PFSK-1 (cell line): Measurements from ENCODE around the gene RIN3.

Source experiments
- POLR2AphosphoS5 ChIP-seq: IDR thresholded peaks from 2 replicates; pipeline ENCODE4 v1.6.1; 2012; ENCODE audit warnings: low read depth, mild to moderate bottlenecking, control low read depth, low read length, moderate library complexity
- REST ChIP-seq, 2 experiments: IDR thresholded peaks; 2 replicates each; pipeline versions ENCODE4 v1.6.1 to v1.8.0; 2011 to 2012; ENCODE audit warnings: low read depth in 2 of 2, low read length in 2 of 2, control low read depth in 1 of 2, inconsistent platforms in 1 of 2, mild to moderate bottlenecking in 1 of 2, moderate library complexity in 1 of 2; ENCODE audit not compliant: insufficient read depth in 1 of 2
- TAF1 ChIP-seq: IDR thresholded peaks from 2 replicates; pipeline ENCODE4 v1.6.1; 2012; ENCODE audit warnings: low read length, control low read depth, borderline replicate concordance; ENCODE audit not compliant: insufficient read depth

DNA sequence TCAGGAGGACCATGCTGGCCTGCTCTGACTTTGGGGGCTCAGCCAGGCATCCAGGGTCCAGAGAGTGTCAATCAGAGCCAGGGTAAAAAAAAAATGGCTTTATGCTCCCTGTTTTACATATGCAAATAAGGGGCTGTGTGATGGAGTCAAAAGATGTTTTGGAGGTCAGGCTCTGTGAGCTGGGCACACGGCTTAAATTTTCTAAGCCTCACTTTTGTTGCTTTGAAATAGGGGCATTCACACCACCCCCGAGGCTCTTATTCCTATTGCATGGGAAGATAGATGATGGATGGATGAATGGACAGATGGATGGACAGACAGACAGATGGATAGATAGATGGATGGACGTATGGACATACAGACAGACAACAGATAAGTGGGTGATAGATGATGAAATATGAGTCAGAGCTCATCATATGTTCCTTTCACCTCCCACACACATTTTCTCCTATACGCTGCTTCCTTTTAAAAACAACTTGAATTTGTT, 42.7 kb downstream of the RIN3 start:
- no peak for TF ChIP-seq REST (IDR thresholded peaks at IDR 0.05; ENCODE audit: insufficient read depth in 1 of 2, low read depth in 2 of 2, low read length in 2 of 2)
- TF ChIP-seq POLR2AphosphoS5, result no peak
- TF ChIP-seq TAF1, result no peak
